Heart left ventricle (tissue), 16 donors: ENCODE results near the gene CFI. TPM values are rescaled to one million over a fixed set of nuclear protein-coding genes. Genes with fewer than 3 reads are reported as not detected.

Experiments
- ATAC-seq, 4 donors: fragments of 200-7000 bp; cut with Tn5 transposase; one replicate each; pipeline ENCODE4 v1.9.1; 2020 to 2022; ENCODE audit warnings: moderate library complexity in 4 of 4, mild to moderate bottlenecking in 3 of 4, moderate number of reproducible peaks in 1 of 4
- DNase-seq, 5 donors: peaks; one replicate each; pipeline ENCODE4 v3.0.0-alpha.2; 2020
- H3K27ac ChIP-seq, 12 donors: fragments of 200-600 bp; sonication (generic) in 4 of 12; one replicate each; pipeline versions ENCODE4 v1.5.0 to v1.8.0; 2016 to 2022; ENCODE audit warnings: mild to moderate bottlenecking in 2 of 12
- H3K27me3 ChIP-seq, 9 donors: fragments of 200-600 bp; sonication (generic) in 2 of 9; one replicate each; pipeline versions ENCODE4 v1.5.1 to v1.8.0; 2016 to 2022; ENCODE audit warnings: mild to moderate bottlenecking in 3 of 9
- H3K36me3 ChIP-seq, 9 donors: fragments of 200-600 bp; sonication (generic) in 2 of 9; one replicate each; pipeline versions ENCODE4 v1.5.0 to v1.8.0; 2018 to 2022; ENCODE audit warnings: mild to moderate bottlenecking in 2 of 9
- H3K4me1 ChIP-seq, 12 donors: fragments of 200-600 bp; sonication (generic) in 4 of 12; one replicate each; pipeline versions ENCODE4 v1.5.0 to v1.8.0; 2016 to 2022; ENCODE audit warnings: mild to moderate bottlenecking in 3 of 12
- H3K4me3 ChIP-seq, 12 donors: fragments of 200-600 bp; sonication (generic) in 4 of 12; one replicate each; pipeline versions ENCODE4 v1.5.0 to v1.8.0; 2017 to 2022; ENCODE audit warnings: mild to moderate bottlenecking in 9 of 12, moderate library complexity in 4 of 12
- H3K9me3 ChIP-seq, 12 donors: fragments of 200-600 bp; sonication (generic) in 4 of 12; one replicate each; pipeline versions ENCODE4 v1.5.0 to v1.8.0; 2016 to 2022; ENCODE audit warnings: mild to moderate bottlenecking in 1 of 12
- POLR2A ChIP-seq, 2 donors: fragments of 450-650 bp; IDR thresholded peaks; one replicate each; pipeline ENCODE4 v1.6.1; 2017; ENCODE audit warnings: antibody characterized with exemption in 2 of 2, mild to moderate bottlenecking in 2 of 2, moderate library complexity in 2 of 2
- WGBS, 4 donors: extraction: QIAGEN DNeasy Blood & Tissue Kit in 2 of 4; methylation state at CpG; one replicate each; pipeline versions ENCODE4 v1.1.5 to v1.1.7; 2013 to 2018; 5-methylcytosine and 5-hydroxymethylcytosine counted together
- intact Hi-C, 10 donors: fragments of 100-400 bp; cut with DNase I; formaldehyde crosslinking; loops; one replicate each; pipeline versions ENCODE4 v1.11.1 to v1.14.2; 2022
- long read RNA-seq, 3 donors: library from polyadenylated mRNA; unstranded; transcript quantifications; one replicate each; pipeline ENCODE4 v2.0.0, GENCODE V29; 2020 to 2021
- polyA plus RNA-seq, 2 donors: library from polyadenylated mRNA; stranded (reverse); fragments of 200-250 nt; gene quantifications; one replicate each; pipeline ENCODE4 v1.2.3, GENCODE V29; 2013
- total RNA-seq, 9 donors: library from RNA; depleted of rRNA in 2 of 9; stranded (reverse); fragments of >200 nt in 2 of 9; fragmentation: NEBNext Ultra II Directional in 3 of 9; extraction: Animal tissue kit (Norgen Biotek cat#: 25700) in 3 of 9; gene quantifications; one replicate each; pipeline versions ENCODE4 v1.1.0 to v1.2.4, GENCODE V29; 2016 to 2023
- TF ChIP-seq, protein P1 (sequence below), 12 donors: fragments of 200-600 bp; sonication (generic) in 4 of 12; IDR thresholded peaks; one replicate each; pipeline versions ENCODE4 v1.5.0 to v1.8.0; 2018 to 2022; ENCODE audit warnings: antibody characterized with exemption in 12 of 12, mild to moderate bottlenecking in 5 of 12
- donor health status: ischemic (EF 13 %, LVEDD 7.1; RV severe dilation, severe dysfunction).
- donor health status: healthy with polysubstance abuse.
- donor health status: DM: no; HTN: yes; CAD: no.
- donor health status: DM: no; HTN: no; CAD: no.
- donor health status: ischemic (EF 25% LVEDD 6.9; RV normal size, moderate dysfunction).
- donor health status: ischemic (EF 25% LVEDD 5.7; RV mildly dilated, moderate dysfunction).
- donor health status: healthy.
- donor health status: DM: yes; HTN: yes; CAD: no.
- donor health status: ischemic (EF 35%, LVEDD 5.7; RV mildly dilated, moderate dysfunction).
- donor health status: nonischemic (EF 11% LVEDD 7.7; RV severe dilation, severe dysfunction).
- donor health status: DM: yes; HTN: yes; CAD: no.
- donor health status: PGD.
- donor health status: ischemic (EF 29% LVEDD 5.4; RV normal size, mild dysfunction).
- donor health status: nonischemic (EF 23%, LVEDD 6.1; RV moderate dilation, normal function).

Gene CFI
- total RNA-seq (10 to 100 TPM in 3 of 9 donors, 1 to 10 TPM in 6; 6.2 to 52.0 (median 9.0) TPM), polyA plus RNA-seq (10 to 100 TPM in 1 of 2 donors, 1 to 10 TPM in 1; 6.3 to 11.2 TPM)
- long read RNA-seq, donor 1: 0 reads
- long read RNA-seq, donor 2, partial matches to known transcripts: 2 of 3 reads
- long read RNA-seq, donor 2, other reads (novel, unspliced or antisense): 0 of 3 reads
- long read RNA-seq, donor 3: 0 reads

DNA sequence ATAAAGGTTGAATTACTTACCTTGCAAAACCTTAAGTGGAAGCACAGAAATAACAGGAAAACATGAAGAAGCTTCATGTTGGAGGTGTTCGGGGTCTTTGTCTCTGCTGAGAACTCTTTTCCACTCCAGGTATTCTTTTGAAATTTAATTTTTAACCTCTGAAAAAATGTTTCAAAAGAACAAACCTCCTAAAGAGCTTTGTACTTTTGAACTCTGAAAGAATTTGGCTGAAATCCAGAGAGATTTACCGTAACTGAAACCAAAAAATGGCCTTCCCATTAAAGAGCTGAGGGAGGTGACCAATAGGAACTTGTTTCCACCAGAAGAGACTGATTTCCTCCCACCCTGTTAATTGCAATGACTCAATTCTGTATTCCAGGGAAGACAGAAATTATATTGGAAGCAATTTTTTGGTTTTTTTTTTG is at the start of gene CFI:
CFI (minus strand) TSS at position 105 of the 425 bp plus-strand sequence; CDS start at position 77, 28 bp downstream.
- DNase-seq (no peak), ATAC-seq (peak in 2 of 4 donors; percentile 68 to 83)
- Histone ChIP-seq H3K4me3 (peak within 1 kb of the TSS in 11 of 12 donors; percentile 14 to 59 (median 43)), H3K36me3 (no peaks in the 10 kb centered on the region), H3K4me1 (peaks cover 0 to 7% (median 0%) of the 10 kb centered on the region in 12 donors), H3K27me3 (no peaks in the 10 kb centered on the region), H3K27ac (peak within 1 kb of the TSS in 11 of 12 donors; percentile 10 to 62 (median 52)), H3K9me3 (peaks cover 0 to 16% (median 0%) of the 10 kb centered on the region in 12 donors)
- WGBS, 4 donors: 35 to 47% (median 39%) methylated on average over 2 of the region's 2 CpGs
- intact Hi-C loops: loop anchor here in 2 of 10 donors (2.0 to 10.0 kb wide), 2 partner anchors 67 to 99 kb away; partner anchors contain the start of genes CASP6 (in 1 of the 2) and PLA2G12A (in 1 of the 2)
- TF ChIP-seq POLR2A (IDR thresholded peaks at IDR 0.05): no peak
- TF ChIP-seq, protein P1, sequence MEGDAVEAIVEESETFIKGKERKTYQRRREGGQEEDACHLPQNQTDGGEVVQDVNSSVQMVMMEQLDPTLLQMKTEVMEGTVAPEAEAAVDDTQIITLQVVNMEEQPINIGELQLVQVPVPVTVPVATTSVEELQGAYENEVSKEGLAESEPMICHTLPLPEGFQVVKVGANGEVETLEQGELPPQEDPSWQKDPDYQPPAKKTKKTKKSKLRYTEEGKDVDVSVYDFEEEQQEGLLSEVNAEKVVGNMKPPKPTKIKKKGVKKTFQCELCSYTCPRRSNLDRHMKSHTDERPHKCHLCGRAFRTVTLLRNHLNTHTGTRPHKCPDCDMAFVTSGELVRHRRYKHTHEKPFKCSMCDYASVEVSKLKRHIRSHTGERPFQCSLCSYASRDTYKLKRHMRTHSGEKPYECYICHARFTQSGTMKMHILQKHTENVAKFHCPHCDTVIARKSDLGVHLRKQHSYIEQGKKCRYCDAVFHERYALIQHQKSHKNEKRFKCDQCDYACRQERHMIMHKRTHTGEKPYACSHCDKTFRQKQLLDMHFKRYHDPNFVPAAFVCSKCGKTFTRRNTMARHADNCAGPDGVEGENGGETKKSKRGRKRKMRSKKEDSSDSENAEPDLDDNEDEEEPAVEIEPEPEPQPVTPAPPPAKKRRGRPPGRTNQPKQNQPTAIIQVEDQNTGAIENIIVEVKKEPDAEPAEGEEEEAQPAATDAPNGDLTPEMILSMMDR (IDR thresholded peaks at IDR 0.05): no peak

DNA sequence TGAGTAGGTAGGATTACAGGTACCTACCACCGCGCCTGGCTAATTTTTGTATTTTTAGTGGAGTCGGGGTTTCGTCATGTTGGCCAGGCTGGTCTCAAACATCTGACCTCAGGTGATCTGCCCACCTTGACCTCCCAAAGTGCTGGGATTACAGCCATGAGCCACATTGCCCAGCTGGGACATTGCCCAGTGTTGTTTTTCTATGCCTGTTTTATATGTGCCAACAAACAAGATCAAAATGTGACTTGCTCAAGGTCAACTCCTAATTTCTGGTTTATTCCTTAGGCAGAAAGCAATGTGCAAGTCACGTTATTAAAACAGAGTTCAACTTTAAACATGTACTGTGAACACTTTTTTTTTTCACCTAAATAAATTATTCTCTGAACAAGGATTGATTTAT is 48.8 kb upstream of the CFI start:
- intact Hi-C loops: no loop called here
- 67 to 82% (median 69%) methylated on average over 5 of the region's 5 CpGs for WGBS, 4 donors

DNA sequence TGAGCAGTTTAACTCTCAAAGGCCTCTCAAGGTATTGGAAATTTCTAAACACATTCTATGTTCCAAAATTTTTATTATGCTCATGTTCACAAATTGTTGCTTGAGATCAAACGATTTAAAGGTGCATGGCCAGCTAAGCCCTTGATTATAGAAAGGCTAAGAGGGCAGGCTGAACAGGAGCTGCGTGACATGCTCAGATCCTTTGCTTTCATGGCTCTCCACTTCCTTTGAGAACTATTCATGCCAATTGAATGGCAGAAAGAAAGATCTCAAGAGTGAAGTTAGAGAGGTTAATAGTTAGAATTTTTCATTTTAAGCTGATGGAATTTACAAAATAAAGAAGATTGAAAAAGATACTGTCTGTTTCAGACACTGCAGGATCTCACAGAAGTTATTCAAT is 46.7 kb upstream of the CFI start:
- H3K27me3 ChIP-seq: no peaks in the 10 kb centered on the region
- 66 to 74% (median 72%) methylated on average over 2 of the region's 2 CpGs for WGBS, 4 donors
- no peak overlapping the region for H3K4me3 ChIP-seq
- TF ChIP-seq POLR2A (IDR thresholded peaks at IDR 0.05): no peak
- TF ChIP-seq, protein P1 (IDR thresholded peaks at IDR 0.05): no peak
- no peaks in the 10 kb centered on the region for H3K36me3 ChIP-seq
- H3K27ac ChIP-seq: no peak overlapping the region
- no peak for DNase-seq
- no peaks in the 10 kb centered on the region for H3K4me1 ChIP-seq
- intact Hi-C loops: no loop called here
- no peaks in the 10 kb centered on the region for H3K9me3 ChIP-seq
- ATAC-seq: no peak

More for the DNA sequence above, 48.8 kb upstream of the CFI start:
- Histone ChIP-seq H3K36me3 (no peaks in the 10 kb centered on the region), H3K4me1 (no peaks in the 10 kb centered on the region), H3K4me3 (no peak overlapping the region), H3K9me3 (no peaks in the 10 kb centered on the region), H3K27ac (no peak overlapping the region), H3K27me3 (no peaks in the 10 kb centered on the region)
- TF ChIP-seq POLR2A (IDR thresholded peaks at IDR 0.05): no peak
- TF ChIP-seq, protein P1 (IDR thresholded peaks at IDR 0.05): no peak
- ATAC-seq (no peak), DNase-seq (no peak)

DNA sequence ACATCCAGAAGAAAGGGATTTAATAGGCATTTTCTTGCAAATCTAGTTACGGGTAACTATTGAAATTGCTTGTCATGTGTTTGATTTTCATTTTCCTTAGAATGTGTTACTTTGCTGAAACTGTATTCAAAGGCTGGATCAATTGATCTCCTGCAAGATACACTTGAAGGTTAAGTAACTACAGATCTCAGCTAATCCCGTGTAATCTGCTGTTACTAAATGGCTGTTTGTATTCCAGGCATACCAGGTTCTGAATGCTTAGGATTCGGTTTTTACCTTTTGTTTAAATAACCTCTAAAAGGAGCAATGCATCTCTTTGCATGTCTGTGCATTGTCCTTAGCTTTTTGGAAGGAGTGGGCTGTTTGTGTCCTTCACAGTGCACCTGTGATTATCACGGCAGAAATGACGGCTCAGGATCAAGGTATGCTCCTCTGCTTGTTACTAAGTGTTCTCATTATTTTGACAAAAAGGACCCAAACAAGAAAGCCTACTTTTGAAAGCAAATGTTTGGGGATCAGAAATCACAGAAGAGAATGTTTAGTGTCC is 46.2 kb upstream of the CFI start, which contains the start of gene LRIT3:
LRIT3 (plus strand) TSS at position 212 of the 547 bp plus-strand sequence; CDS start at position 307, 95 bp downstream.
- WGBS, 4 donors: 83 to 86% (median 83%) methylated on average over 5 of the region's 5 CpGs
- TF ChIP-seq, protein P1 (IDR thresholded peaks at IDR 0.05): no peak
- no peak for TF ChIP-seq POLR2A (IDR thresholded peaks at IDR 0.05)
- H3K9me3 ChIP-seq: no peaks in the 10 kb centered on the region
- no peaks in the 10 kb centered on the region for H3K4me1 ChIP-seq
- no peak within 1 kb of the TSS for H3K27ac ChIP-seq
- H3K36me3 ChIP-seq: no peaks in the 10 kb centered on the region
- intact Hi-C loops: loop anchor here in 1 of 10 donors (2.0 kb wide), 1 partner anchor 51 kb away; no protein-coding TSS in a partner anchor
- H3K4me3 ChIP-seq: no peak within 1 kb of the TSS
- DNase-seq (no peak), ATAC-seq (no peak)
- H3K27me3 ChIP-seq: no peaks in the 10 kb centered on the region
